OCI-LY3 (cell line): ENCODE measurements around the gene ASAP2.

Experiments used
- H2AFZ ChIP-seq: fragments of 200-600, 300-600 bp; shearing (Covaris generic); 2 replicates; pipeline ENCODE4 v1.6.0; 2014; ENCODE audit warnings: antibody characterized with exemption, low read depth, low read length
- H3K27ac ChIP-seq: fragments of 200-600, 300-600 bp; sonication (generic); 2 replicates; pipeline ENCODE4 v1.5.1; 2014; ENCODE audit warnings: mild to moderate bottlenecking, low read length, moderate library complexity, mixed read lengths
- H3K27me3 ChIP-seq: fragments of 200-600, 300-600 bp; sonication (generic); 2 replicates; pipeline ENCODE4 v1.6.1; 2014; ENCODE audit warnings: low read depth, low read length, mixed read lengths
- H3K36me3 ChIP-seq: fragments of 200-600, 300-600 bp; sonication (generic); replicated peaks from 2 replicates; pipeline ENCODE3; 2014; ENCODE audit warnings: low read depth, low read length, mixed read lengths
- H3K4me1 ChIP-seq: fragments of 300-600, 200-600 bp; sonication (generic); 2 replicates; pipeline ENCODE4 v1.6.1; 2014; ENCODE audit warnings: low read length, mixed read lengths
- H3K4me2 ChIP-seq: fragments of 200-600, 300-600 bp; sonication (generic); 2 replicates; pipeline ENCODE4 v1.6.1; 2014; ENCODE audit warnings: low read length, mixed read lengths
- H3K4me3 ChIP-seq: fragments of 300-600, 200-600 bp; sonication (generic); 2 replicates; pipeline ENCODE4 v1.5.1; 2014; ENCODE audit warnings: antibody characterized with exemption, mild to moderate bottlenecking, low read length, moderate library complexity
- H3K79me2 ChIP-seq: fragments of 300-600, 200-600 bp; shearing (Covaris generic); 2 replicates; pipeline ENCODE4 v1.6.1; 2014; ENCODE audit warnings: mild to moderate bottlenecking, low read length, mixed read lengths
- H3K9ac ChIP-seq: fragments of 300-600, 200-600 bp; shearing (Covaris generic); 2 replicates; pipeline ENCODE4 v1.6.0; 2014; ENCODE audit warnings: mild to moderate bottlenecking, low read length, moderate library complexity
- H3K9me3 ChIP-seq: fragments of 200-600, 300-600 bp; shearing (Covaris generic); 2 replicates; pipeline ENCODE4 v1.6.1; 2014; ENCODE audit warnings: low read length, mixed read lengths; ENCODE audit not compliant: insufficient read depth
- H4K20me1 ChIP-seq: fragments of 200-600, 300-600 bp; sonication (generic); 2 replicates; pipeline ENCODE4 v1.6.1; 2016; ENCODE audit warnings: low read length, mixed read lengths; ENCODE audit not compliant: insufficient read depth
- EZH2phosphoT487 ChIP-seq: fragments of 200-600 bp; shearing (Covaris generic); IDR thresholded peaks from 2 replicates; pipeline ENCODE4 v1.6.1; 2018; ENCODE audit warnings: antibody characterized with exemption, mixed run types, low read depth
- TF ChIP-seq, protein P1 (sequence below): fragments of 200-600, 300-600 bp; sonication (generic); IDR thresholded peaks from 2 replicates; pipeline ENCODE4 v1.5.1; 2014; ENCODE audit warnings: antibody characterized with exemption, low read length, low read depth

The ASAP2 gene

DNA sequence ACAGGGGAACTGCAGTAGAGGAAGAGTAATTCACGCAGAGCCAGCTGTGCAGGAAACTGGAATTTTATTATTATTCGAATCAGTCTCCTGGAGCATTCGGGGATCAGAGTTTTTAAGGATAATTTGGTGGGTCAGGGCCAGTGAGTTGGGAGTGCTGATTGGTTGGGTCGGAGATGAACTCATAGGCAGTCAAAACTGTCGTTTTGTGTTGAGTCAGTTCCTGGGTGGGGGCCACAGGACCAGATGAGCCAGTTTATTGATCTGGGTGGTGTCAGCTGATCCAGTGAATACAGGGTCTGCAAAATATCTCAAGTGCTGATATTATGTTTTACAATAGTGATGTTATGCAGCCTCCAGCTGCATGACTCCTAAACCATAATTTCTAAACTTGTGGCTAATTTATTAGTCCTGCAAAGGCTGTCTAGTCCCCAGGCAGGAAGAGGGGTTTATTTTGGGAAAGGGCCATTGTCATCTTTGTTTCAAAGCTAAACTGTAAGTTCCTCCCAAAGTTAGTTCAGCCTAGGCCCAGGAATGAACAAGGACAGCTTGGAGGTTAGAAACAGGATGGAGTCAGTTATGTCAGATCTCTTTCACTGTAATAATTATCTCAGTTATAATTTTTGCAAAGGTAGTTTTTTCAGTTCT is 67.0 kb downstream of the ASAP2 start:
- H3K4me2 ChIP-seq: no peak overlapping the region

DNA sequence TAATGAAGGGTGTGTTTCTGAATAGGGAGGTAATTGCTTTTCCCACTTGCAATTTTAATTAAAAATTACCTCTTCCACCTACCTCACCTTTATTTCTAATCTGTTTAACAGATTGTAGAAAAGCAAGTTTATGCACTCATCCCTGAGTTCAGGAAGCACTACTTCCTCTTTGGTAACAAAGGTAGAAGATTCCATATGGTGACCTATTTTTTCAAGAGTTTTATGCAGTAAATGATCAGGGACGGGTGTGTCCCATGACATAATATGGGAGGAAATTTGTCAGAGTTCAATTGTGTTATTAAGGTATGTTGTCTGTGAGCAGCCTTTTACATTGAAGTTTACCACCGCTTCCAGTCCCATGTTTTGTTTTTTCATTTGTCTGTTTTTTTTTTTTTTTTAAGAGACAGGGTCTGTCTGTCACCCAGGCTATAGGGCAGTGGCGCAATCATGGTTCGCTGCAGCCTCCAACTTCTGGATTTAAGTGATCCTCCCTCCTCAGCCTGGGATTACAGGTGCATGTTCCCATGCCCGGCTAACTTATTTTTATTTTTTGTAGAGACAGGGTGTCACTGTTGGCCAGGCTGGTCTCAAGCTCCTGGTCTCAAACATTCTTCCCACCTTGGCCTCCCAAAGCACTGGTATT is 68.2 kb downstream of the ASAP2 start:
- Histone ChIP-seq H3K27me3 (peaks cover 21% of the 10 kb centered on the region), H2AFZ (no peak overlapping the region), H3K4me1 (no peaks in the 10 kb centered on the region), H3K4me2 (no peak overlapping the region), H4K20me1 (no peaks in the 10 kb centered on the region), H3K9ac (no peak overlapping the region), H3K4me3 (no peak overlapping the region), H3K79me2 (no peaks in the 10 kb centered on the region), H3K9me3 (no peaks in the 10 kb centered on the region), H3K27ac (no peak overlapping the region), H3K36me3 (no peaks in the 10 kb centered on the region)
- TF ChIP-seq, protein P1, sequence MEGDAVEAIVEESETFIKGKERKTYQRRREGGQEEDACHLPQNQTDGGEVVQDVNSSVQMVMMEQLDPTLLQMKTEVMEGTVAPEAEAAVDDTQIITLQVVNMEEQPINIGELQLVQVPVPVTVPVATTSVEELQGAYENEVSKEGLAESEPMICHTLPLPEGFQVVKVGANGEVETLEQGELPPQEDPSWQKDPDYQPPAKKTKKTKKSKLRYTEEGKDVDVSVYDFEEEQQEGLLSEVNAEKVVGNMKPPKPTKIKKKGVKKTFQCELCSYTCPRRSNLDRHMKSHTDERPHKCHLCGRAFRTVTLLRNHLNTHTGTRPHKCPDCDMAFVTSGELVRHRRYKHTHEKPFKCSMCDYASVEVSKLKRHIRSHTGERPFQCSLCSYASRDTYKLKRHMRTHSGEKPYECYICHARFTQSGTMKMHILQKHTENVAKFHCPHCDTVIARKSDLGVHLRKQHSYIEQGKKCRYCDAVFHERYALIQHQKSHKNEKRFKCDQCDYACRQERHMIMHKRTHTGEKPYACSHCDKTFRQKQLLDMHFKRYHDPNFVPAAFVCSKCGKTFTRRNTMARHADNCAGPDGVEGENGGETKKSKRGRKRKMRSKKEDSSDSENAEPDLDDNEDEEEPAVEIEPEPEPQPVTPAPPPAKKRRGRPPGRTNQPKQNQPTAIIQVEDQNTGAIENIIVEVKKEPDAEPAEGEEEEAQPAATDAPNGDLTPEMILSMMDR: no peak
- no peak for TF ChIP-seq EZH2phosphoT487

More for the DNA sequence above, 67.0 kb downstream of the ASAP2 start:
- no peaks in the 10 kb centered on the region for H3K9me3 ChIP-seq
- no peak for TF ChIP-seq EZH2phosphoT487
- TF ChIP-seq, protein P1: no peak
- H3K4me1 ChIP-seq: no peaks in the 10 kb centered on the region
- H3K27me3 ChIP-seq: peaks cover 11% of the 10 kb centered on the region; the same call in 1 of the 2 replicates
- H3K79me2 ChIP-seq: no peaks in the 10 kb centered on the region
- H3K9ac ChIP-seq: no peak overlapping the region
- H2AFZ ChIP-seq: no peak overlapping the region
- H3K4me3 ChIP-seq: no peak overlapping the region
- no peaks in the 10 kb centered on the region for H3K36me3 ChIP-seq
- H4K20me1 ChIP-seq: no peaks in the 10 kb centered on the region
- no peak overlapping the region for H3K27ac ChIP-seq

DNA sequence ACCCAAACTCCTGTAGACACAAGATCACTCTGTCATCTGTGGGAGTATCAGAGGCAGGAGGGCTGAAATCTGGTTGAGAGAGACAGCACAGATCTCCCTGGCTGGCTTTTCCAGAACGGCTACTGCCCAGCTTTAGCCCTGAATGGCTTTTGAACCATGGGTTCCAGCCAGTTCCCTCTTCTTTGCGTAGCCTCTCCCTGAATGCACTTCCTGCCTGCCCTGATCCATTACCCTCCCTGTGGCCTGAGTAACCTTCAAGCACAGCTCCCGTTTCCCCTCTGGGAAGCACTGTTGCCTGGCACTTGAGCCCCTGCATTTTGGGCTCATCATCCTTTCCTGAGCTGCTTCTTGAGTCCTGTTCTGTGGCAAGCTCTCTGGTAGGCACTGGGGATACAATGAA is 68.8 kb downstream of the ASAP2 start:
- H3K4me1 ChIP-seq: no peaks in the 10 kb centered on the region
- no peak overlapping the region for H3K9ac ChIP-seq
- no peak overlapping the region for H2AFZ ChIP-seq
- H3K79me2 ChIP-seq: no peaks in the 10 kb centered on the region
- H3K27ac ChIP-seq: no peak overlapping the region
- H3K36me3 ChIP-seq: no peaks in the 10 kb centered on the region
- no peaks in the 10 kb centered on the region for H3K9me3 ChIP-seq
- no peaks in the 10 kb centered on the region for H4K20me1 ChIP-seq
- no peak for TF ChIP-seq EZH2phosphoT487
- TF ChIP-seq, protein P1: no peak
- no peak overlapping the region for H3K4me2 ChIP-seq
- H3K4me3 ChIP-seq: no peak overlapping the region
- H3K27me3 ChIP-seq: peaks cover 26% of the 10 kb centered on the region

DNA sequence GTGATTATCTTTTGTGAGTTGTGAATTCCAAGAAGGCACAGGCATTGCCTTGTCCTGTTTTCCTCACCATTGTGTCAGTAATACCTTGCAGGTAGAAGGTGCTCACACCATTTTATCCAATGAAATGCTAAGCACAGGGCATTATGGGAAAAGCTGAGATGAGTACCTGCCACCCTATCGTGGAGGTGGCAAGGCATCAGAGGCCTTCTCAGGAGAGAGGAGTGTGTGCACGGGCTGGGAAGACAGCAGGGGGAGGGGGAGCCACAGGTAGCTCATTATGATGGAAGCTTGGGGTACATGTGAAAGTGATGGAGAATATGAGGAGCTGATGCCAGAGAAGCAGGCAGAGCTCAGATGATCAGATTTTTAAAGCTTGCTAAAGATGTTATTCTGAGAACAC is 69.5 kb downstream of the ASAP2 start:
- Histone ChIP-seq H3K9me3 (no peaks in the 10 kb centered on the region), H3K4me3 (no peak overlapping the region), H3K27me3 (peaks cover 26% of the 10 kb centered on the region), H3K4me2 (no peak overlapping the region), H2AFZ (no peak overlapping the region), H3K79me2 (no peaks in the 10 kb centered on the region), H3K27ac (no peak overlapping the region), H3K9ac (no peak overlapping the region), H4K20me1 (no peaks in the 10 kb centered on the region), H3K36me3 (no peaks in the 10 kb centered on the region), H3K4me1 (no peaks in the 10 kb centered on the region)
- TF ChIP-seq EZH2phosphoT487: no peak
- TF ChIP-seq, protein P1: no peak
